Placental epithelial cell (primary cell): Measurements from ENCODE around the gene MAP3K7. TPM values are rescaled to one million over a fixed set of nuclear protein-coding genes. Genes with fewer than 3 reads are reported as not detected.

ENCODE experiments used
- total RNA-seq: library from RNA; depleted of rRNA; stranded (reverse); fragments of >200 nt; gene quantifications from 2 replicates; pipeline ENCODE4 v1.2.3, GENCODE V29; 2012

MAP3K7 gene
- total RNA-seq, result 27.5 and 31.2 TPM in 2 replicates

GRCh38 chr6:90586836-90587638 is at the start of gene MAP3K7:
MAP3K7 (minus strand) TSS chr6:90587072; CDS start chr6:90586883, 189 bp downstream.

